Measurements from ENCODE around the gene RNF11. TPM values are rescaled to one million over a fixed set of nuclear protein-coding genes. Genes with fewer than 3 reads are reported as not detected.

RNF11 gene
- total RNA-seq, 1 donor from 2014 or later: 126 TPM

DNA sequence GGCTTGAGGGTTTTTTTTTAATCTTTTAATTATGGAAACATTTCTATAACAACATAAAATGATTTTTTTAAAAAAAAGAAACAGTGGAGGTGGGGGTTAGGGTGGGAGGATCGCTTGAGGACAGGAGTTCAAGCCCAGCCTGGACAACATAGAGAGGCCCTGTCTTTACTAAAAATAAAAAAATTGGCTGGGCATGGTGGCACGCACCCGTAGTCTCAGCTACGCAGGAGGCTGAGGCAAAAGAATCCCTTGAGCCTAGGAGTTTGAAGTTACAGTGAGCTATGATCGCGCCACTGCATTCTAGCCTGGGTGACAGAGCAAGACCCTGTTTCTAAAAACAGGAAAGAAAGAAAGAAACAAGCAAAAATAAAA lies 32.2 kb upstream of the RNF11 start:
- no peak overlapping the region for H3K4me3 Mint-ChIP-seq (ENCODE audit: unreplicated experiment)
- no peak for TF ChIP-seq EZH2 (IDR thresholded peaks at IDR 0.05; ENCODE audit: insufficient read depth, low read length)
- TF ChIP-seq, protein P1, sequence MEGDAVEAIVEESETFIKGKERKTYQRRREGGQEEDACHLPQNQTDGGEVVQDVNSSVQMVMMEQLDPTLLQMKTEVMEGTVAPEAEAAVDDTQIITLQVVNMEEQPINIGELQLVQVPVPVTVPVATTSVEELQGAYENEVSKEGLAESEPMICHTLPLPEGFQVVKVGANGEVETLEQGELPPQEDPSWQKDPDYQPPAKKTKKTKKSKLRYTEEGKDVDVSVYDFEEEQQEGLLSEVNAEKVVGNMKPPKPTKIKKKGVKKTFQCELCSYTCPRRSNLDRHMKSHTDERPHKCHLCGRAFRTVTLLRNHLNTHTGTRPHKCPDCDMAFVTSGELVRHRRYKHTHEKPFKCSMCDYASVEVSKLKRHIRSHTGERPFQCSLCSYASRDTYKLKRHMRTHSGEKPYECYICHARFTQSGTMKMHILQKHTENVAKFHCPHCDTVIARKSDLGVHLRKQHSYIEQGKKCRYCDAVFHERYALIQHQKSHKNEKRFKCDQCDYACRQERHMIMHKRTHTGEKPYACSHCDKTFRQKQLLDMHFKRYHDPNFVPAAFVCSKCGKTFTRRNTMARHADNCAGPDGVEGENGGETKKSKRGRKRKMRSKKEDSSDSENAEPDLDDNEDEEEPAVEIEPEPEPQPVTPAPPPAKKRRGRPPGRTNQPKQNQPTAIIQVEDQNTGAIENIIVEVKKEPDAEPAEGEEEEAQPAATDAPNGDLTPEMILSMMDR (IDR thresholded peaks at IDR 0.05; ENCODE audit: insufficient read depth, low read depth, low read length): no peak
- DNase-seq (ENCODE audit: low read depth) (no peak), FAIRE-seq (no peak)
- no peak overlapping the region for H2AFZ ChIP-seq (ENCODE audit: low read depth, low read length)
- no peak overlapping the region for H3K4me3 ChIP-seq (ENCODE audit: insufficient read depth, low read depth, low read length)
- H3K4me1 Mint-ChIP-seq (ENCODE audit: low read depth, unreplicated experiment): no peaks in the 10 kb centered on the region
- H3K4me1 ChIP-seq (ENCODE audit: insufficient read depth, low read length): no peaks in the 10 kb centered on the region
- H3K27ac ChIP-seq (ENCODE audit: low read depth, low read length): no peak overlapping the region
- H3K36me3 Mint-ChIP-seq (ENCODE audit: low read depth, unreplicated experiment): no peaks in the 10 kb centered on the region
- H3K9ac ChIP-seq (ENCODE audit: low read length): no peak overlapping the region
- H3K27me3 Mint-ChIP-seq (ENCODE audit: low read depth, unreplicated experiment): no peaks in the 10 kb centered on the region
- no peaks in the 10 kb centered on the region for H4K20me1 ChIP-seq (ENCODE audit: insufficient read depth, low read length)
- no peaks in the 10 kb centered on the region for H3K36me3 ChIP-seq (ENCODE audit: insufficient read depth, low read length)
- H3K27me3 ChIP-seq (ENCODE audit: insufficient read depth, low read length): no peaks in the 10 kb centered on the region
- no peaks in the 10 kb centered on the region for H3K9me3 Mint-ChIP-seq (ENCODE audit: unreplicated experiment)
- H3K4me2 ChIP-seq (ENCODE audit: low read length): no peak overlapping the region
- H3K79me2 ChIP-seq (ENCODE audit: insufficient read depth, low read length): no peaks in the 10 kb centered on the region
- no peaks in the 10 kb centered on the region for H3K9me3 ChIP-seq (ENCODE audit: insufficient read depth, low read depth, low read length)
- no peak overlapping the region for H3K27ac Mint-ChIP-seq (ENCODE audit: unreplicated experiment)

DNA sequence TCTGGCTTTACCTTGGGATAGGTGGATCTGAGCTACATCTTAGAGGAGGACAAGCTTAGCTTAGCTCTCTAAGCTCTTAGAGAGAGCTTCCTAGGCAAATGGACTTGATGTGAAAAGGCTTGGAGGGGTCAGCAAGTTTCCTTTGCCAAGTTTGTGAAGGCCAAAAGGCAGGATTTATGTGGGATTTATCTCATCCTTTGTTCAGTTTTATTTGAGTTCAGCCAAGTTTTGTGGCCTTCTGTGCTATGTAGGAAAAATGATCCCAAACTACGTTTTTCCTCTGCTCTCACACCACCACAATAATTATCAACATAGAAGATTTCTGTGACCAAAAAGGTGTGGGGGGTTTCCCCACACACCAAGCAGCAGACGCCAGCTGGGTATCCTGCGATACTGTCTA lies 26.0 kb upstream of the RNF11 start:
- Histone ChIP-seq H3K79me2 (ENCODE audit: insufficient read depth, low read length) (no peaks in the 10 kb centered on the region), H4K20me1 (ENCODE audit: insufficient read depth, low read length) (no peaks in the 10 kb centered on the region), H3K36me3 (ENCODE audit: insufficient read depth, low read length) (no peaks in the 10 kb centered on the region), H3K9ac (ENCODE audit: low read length) (no peak overlapping the region), H3K9me3 (ENCODE audit: insufficient read depth, low read depth, low read length) (no peaks in the 10 kb centered on the region), H3K4me2 (ENCODE audit: low read length) (no peak overlapping the region), H3K4me3 (ENCODE audit: insufficient read depth, low read depth, low read length) (no peak overlapping the region), H3K27me3 (ENCODE audit: insufficient read depth, low read length) (no peaks in the 10 kb centered on the region), H3K27ac (ENCODE audit: low read depth, low read length) (no peak overlapping the region), H3K4me1 (ENCODE audit: insufficient read depth, low read length) (peaks cover 3% of the 10 kb centered on the region), H2AFZ (ENCODE audit: low read depth, low read length) (no peak overlapping the region)
- H3K27me3 Mint-ChIP-seq (ENCODE audit: low read depth, unreplicated experiment): peaks cover 2% of the 10 kb centered on the region
- no peak overlapping the region for H3K27ac Mint-ChIP-seq (ENCODE audit: unreplicated experiment)
- H3K4me1 Mint-ChIP-seq (ENCODE audit: low read depth, unreplicated experiment): peaks cover 4% of the 10 kb centered on the region
- FAIRE-seq: no peak
- H3K36me3 Mint-ChIP-seq (ENCODE audit: low read depth, unreplicated experiment): no peaks in the 10 kb centered on the region
- DNase-seq (ENCODE audit: low read depth): no peak
- no peak overlapping the region for H3K4me3 Mint-ChIP-seq (ENCODE audit: unreplicated experiment)
- TF ChIP-seq EZH2 (IDR thresholded peaks at IDR 0.05; ENCODE audit: insufficient read depth, low read length): no peak
- no peaks in the 10 kb centered on the region for H3K9me3 Mint-ChIP-seq (ENCODE audit: unreplicated experiment)

- Histone ChIP-seq H2AFZ (ENCODE audit: low read depth, low read length) (no peak overlapping the region), H3K4me3 (ENCODE audit: insufficient read depth, low read depth, low read length) (no peak overlapping the region), H4K20me1 (ENCODE audit: insufficient read depth, low read length) (no peaks in the 10 kb centered on the region), H3K79me2 (ENCODE audit: insufficient read depth, low read length) (no peaks in the 10 kb centered on the region), H3K27ac (ENCODE audit: low read depth, low read length) (no peak overlapping the region), H3K27me3 (ENCODE audit: insufficient read depth, low read length) (no peaks in the 10 kb centered on the region), H3K9me3 (ENCODE audit: insufficient read depth, low read depth, low read length) (no peaks in the 10 kb centered on the region), H3K4me1 (ENCODE audit: insufficient read depth, low read length) (peaks cover 3% of the 10 kb centered on the region), H3K4me2 (ENCODE audit: low read length) (no peak overlapping the region), H3K9ac (ENCODE audit: low read length) (no peak overlapping the region), H3K36me3 (ENCODE audit: insufficient read depth, low read length) (no peaks in the 10 kb centered on the region)
- DNase-seq (ENCODE audit: low read depth) (no peak), FAIRE-seq (no peak)
- Mint-ChIP-seq H3K4me3 (ENCODE audit: unreplicated experiment) (no peak overlapping the region), H3K4me1 (ENCODE audit: low read depth, unreplicated experiment) (peaks cover 4% of the 10 kb centered on the region), H3K27ac (ENCODE audit: unreplicated experiment) (no peak overlapping the region), H3K36me3 (ENCODE audit: low read depth, unreplicated experiment) (no peaks in the 10 kb centered on the region), H3K9me3 (ENCODE audit: unreplicated experiment) (no peaks in the 10 kb centered on the region), H3K27me3 (ENCODE audit: low read depth, unreplicated experiment) (peaks cover 2% of the 10 kb centered on the region)
- TF ChIP-seq, protein P1 (IDR thresholded peaks at IDR 0.05; ENCODE audit: insufficient read depth, low read depth, low read length): no peak
- TF ChIP-seq EZH2 (IDR thresholded peaks at IDR 0.05; ENCODE audit: insufficient read depth, low read length): no peak
These were observed 25.4 kb upstream of the RNF11 start for GRCh38 chr1:51210676-51211075.
